ENCODE results near the gene GSAP. TPM values are rescaled to one million over a fixed set of nuclear protein-coding genes. Genes with fewer than 3 reads are reported as not detected.
A peak's percentile ranks its signal among the peaks of the same experiment; 100 is the strongest.

The GSAP gene
- total and polyA plus RNA-seq, 2 donors (not counting 1 experiment from before 2014, with no cell fraction given), result 140 to 207 TPM

GRCh38 chr7:77353407-77353721 lies 62.8 kb downstream of the GSAP start:
- H3K4me3 Mint-ChIP-seq, result no peak overlapping the region
- ATAC-seq (ENCODE audit: low read depth) (no peak), DNase-seq (no peak)
- H3K27ac Mint-ChIP-seq, result peak overlapping the region; percentile 82
- H4K20me1 ChIP-seq (ENCODE audit: control insufficient read depth, insufficient read depth, low read length, poor library complexity, severe bottlenecking), result no peaks in the 10 kb centered on the region
- no peak overlapping the region for H3K4me3 ChIP-seq (ENCODE audit: control extremely low read depth in 1 of 5, extremely low read depth in 1 of 5, insufficient read depth in 1 of 5, low read depth in 2 of 5, low read length in 4 of 5)
- H3K9ac ChIP-seq (ENCODE audit: low read length), result no peak overlapping the region
- no peaks in the 10 kb centered on the region for H3K27me3 ChIP-seq (replicated peaks in 1 of 4; ENCODE audit: control extremely low read depth in 1 of 4, control insufficient read depth in 3 of 4, insufficient read depth in 4 of 4, low read length in 3 of 4)
- H3K27ac ChIP-seq (ENCODE audit: low read length in 2 of 2), result peak overlapping the region in 1 of 2 donors; percentile 83
- no peak overlapping the region for H2AFZ ChIP-seq (ENCODE audit: insufficient read depth, low read depth, low read length, poor library complexity, severe bottlenecking)
- CTCF ChIA-PET, result interaction anchor here (1.0 to 1.1 kb wide), 2 partner anchors 19 to 299 kb away, joined by 3 read pairs; no protein-coding TSS in a partner anchor
- POLR2A ChIA-PET, result no interaction called here
- peaks cover 2 to 50% of the 10 kb centered on the region in 2 experiments for H3K36me3 ChIP-seq (replicated peaks in 1 of 2; ENCODE audit: control extremely low read depth in 1 of 2, control insufficient read depth in 1 of 2, extremely low read depth in 1 of 2, insufficient read depth in 2 of 2, low read length in 1 of 2)
- H3K4me1 Mint-ChIP-seq, result peaks cover 42% of the 10 kb centered on the region
- WGBS (ENCODE audit: insufficient coverage), result no CpG with 5 or more reads among the region's 1 CpG
- no peaks in the 10 kb centered on the region for H3K9me3 ChIP-seq (ENCODE audit: control extremely low read depth in 1 of 3, control insufficient read depth in 2 of 3, insufficient read depth in 1 of 3, low read length in 2 of 3)
- H3K27me3 Mint-ChIP-seq, result no peaks in the 10 kb centered on the region
- TF ChIP-seq EZH2 (IDR thresholded peaks at IDR 0.05; ENCODE audit: borderline replicate concordance, insufficient read depth, low read depth, low read length, poor library complexity, severe bottlenecking), result no peak
- no peak for TF ChIP-seq CTCF (IDR thresholded peaks at IDR 0.05)
- intact Hi-C loops (cut with micrococcal nuclease), result no loop called here
- H3K4me1 ChIP-seq (ENCODE audit: control insufficient read depth in 2 of 2, insufficient read depth in 2 of 2, low read length in 2 of 2), result peaks cover 19 to 28% of the 10 kb centered on the region in 2 donors
- no peak overlapping the region for H3K4me2 ChIP-seq (replicated peaks; ENCODE audit: low read depth, low read length, poor library complexity, severe bottlenecking)
- H3K79me2 ChIP-seq (ENCODE audit: control insufficient read depth, insufficient read depth, low read length), result no peaks in the 10 kb centered on the region
- H3K9me3 Mint-ChIP-seq (ENCODE audit: insufficient read depth), result no peaks in the 10 kb centered on the region

- peaks cover 42% of the 10 kb centered on the region for H3K4me1 Mint-ChIP-seq
- WGBS (ENCODE audit: insufficient coverage), result no CpG with 5 or more reads among the region's 4 CpGs
- H3K9ac ChIP-seq (ENCODE audit: low read length), result no peak overlapping the region
- intact Hi-C loops (cut with micrococcal nuclease), result no loop called here
- no peaks in the 10 kb centered on the region for H3K9me3 Mint-ChIP-seq (ENCODE audit: insufficient read depth)
- DNase-seq, result no peak
- H3K36me3 ChIP-seq (replicated peaks in 1 of 2; ENCODE audit: control extremely low read depth in 1 of 2, control insufficient read depth in 1 of 2, extremely low read depth in 1 of 2, insufficient read depth in 2 of 2, low read length in 1 of 2), result peaks cover 4 to 48% of the 10 kb centered on the region in 2 experiments
- H4K20me1 ChIP-seq (ENCODE audit: control insufficient read depth, insufficient read depth, low read length, poor library complexity, severe bottlenecking), result no peaks in the 10 kb centered on the region
- no peak for TF ChIP-seq EZH2 (IDR thresholded peaks at IDR 0.05; ENCODE audit: borderline replicate concordance, insufficient read depth, low read depth, low read length, poor library complexity, severe bottlenecking)
- TF ChIP-seq CTCF (IDR thresholded peaks at IDR 0.05), result no peak
- peaks cover 2% of the 10 kb centered on the region for H3K79me2 ChIP-seq (ENCODE audit: control insufficient read depth, insufficient read depth, low read length)
- ChIA-PET POLR2A (no interaction called here), CTCF (interaction anchor here (1.0 to 1.1 kb wide), 2 partner anchors 19 to 299 kb away, joined by 3 read pairs; no protein-coding TSS in a partner anchor)
- no peak overlapping the region for H3K4me2 ChIP-seq (replicated peaks; ENCODE audit: low read depth, low read length, poor library complexity, severe bottlenecking)
- no peaks in the 10 kb centered on the region for H3K27me3 Mint-ChIP-seq
- ATAC-seq (ENCODE audit: low read depth), result no peak
- no peaks in the 10 kb centered on the region for H3K9me3 ChIP-seq (ENCODE audit: control extremely low read depth in 1 of 3, control insufficient read depth in 2 of 3, insufficient read depth in 1 of 3, low read length in 2 of 3)
- H3K4me3 ChIP-seq (ENCODE audit: control extremely low read depth in 1 of 5, extremely low read depth in 1 of 5, insufficient read depth in 1 of 5, low read depth in 2 of 5, low read length in 4 of 5), result no peak overlapping the region
- no peak overlapping the region for H3K4me3 Mint-ChIP-seq
- H3K27ac Mint-ChIP-seq, result peak overlapping the region; percentile 82
- H3K4me1 ChIP-seq (ENCODE audit: control insufficient read depth in 2 of 2, insufficient read depth in 2 of 2, low read length in 2 of 2), result peaks cover 19 to 28% of the 10 kb centered on the region in 2 donors
- H2AFZ ChIP-seq (ENCODE audit: insufficient read depth, low read depth, low read length, poor library complexity, severe bottlenecking), result no peak overlapping the region
- H3K27ac ChIP-seq (ENCODE audit: low read length in 2 of 2), result peak overlapping the region; percentile 48 to 83
- H3K27me3 ChIP-seq (replicated peaks in 1 of 4; ENCODE audit: control extremely low read depth in 1 of 4, control insufficient read depth in 3 of 4, insufficient read depth in 4 of 4, low read length in 3 of 4), result no peaks in the 10 kb centered on the region
Observed at GRCh38 chr7:77352665-77353406, 63.3 kb downstream of the GSAP start.

Measured in B cell (primary cell).